GM21737 (cell line): ENCODE measurements around the gene SIX6.
"Not testable (repeated sequence)": the region's sequence is repeated elsewhere in the genome, so short reads cannot be mapped to it uniquely, and the experiment has no call there.

Experiments used
- ATAC-seq: cut with Tn5 transposase; IDR thresholded peaks from one replicate; pipeline ENCODE4 v1.9.1; 2021; ENCODE audit warnings: mild to moderate bottlenecking, moderate library complexity; ENCODE audit not compliant: unreplicated experiment

The SIX6 gene

DNA sequence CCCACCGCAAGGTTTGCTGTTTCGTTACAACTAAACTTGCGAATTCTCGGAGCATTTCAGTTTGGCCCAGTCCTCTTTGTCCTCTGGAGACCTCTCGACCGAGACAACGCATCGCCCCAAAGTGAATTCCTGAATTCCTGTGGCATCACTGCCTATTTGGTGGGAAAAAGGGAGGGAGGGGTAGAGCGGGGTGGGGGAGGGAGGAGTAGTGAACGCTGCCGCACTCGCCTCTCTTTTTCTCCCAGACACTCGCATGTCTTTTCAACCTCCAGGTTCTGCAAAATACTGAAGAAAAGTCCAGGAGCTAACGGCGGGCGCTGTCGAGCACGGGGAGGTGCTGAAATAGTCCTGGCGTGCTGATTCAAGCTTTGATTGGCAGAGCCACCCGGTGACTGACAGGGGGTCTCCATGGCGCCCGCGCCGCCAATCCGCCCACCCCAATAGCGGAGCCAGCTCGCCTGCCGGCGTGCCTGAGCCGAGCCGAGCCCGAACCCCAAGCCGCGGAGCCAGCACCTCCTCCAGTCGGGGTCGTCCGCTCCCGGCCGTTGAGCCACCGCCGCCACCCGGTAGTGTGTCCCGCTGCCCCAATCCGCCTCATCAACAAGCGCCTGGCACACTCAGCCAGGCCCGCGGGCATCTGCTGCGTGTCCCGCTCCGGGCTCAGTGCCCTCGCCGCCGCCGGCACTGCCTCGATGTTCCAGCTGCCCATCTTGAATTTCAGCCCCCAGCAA, at the start of gene SIX6:
TSS of gene SIX6 (plus strand) at position 440 of the 731 bp plus-strand sequence. CDS start at position 693, 253 bp downstream.
- no peak for ATAC-seq

- not testable (repeated sequence) for ATAC-seq
These were observed 28.7 kb upstream of the SIX6 start for GRCh38 chr14:60480248-60480647.

DNA sequence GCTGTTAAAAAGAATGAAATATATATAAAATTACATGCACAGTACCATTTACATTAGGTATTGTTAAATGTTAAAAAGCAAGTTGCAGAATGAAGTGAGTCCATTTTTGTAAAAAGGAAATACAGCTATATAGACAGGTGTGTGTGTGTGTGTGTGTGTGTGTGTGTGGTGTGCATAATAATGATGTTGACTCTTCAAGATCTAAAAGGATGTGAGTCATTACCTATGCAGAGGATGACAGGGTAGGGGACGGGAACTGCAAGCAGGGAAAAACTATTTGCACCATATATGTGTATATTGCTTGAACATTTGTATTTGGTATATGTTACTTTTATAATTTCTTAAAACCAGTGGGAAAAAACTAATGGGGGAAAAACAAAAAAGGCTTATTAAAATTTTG, 26.2 kb upstream of the SIX6 start:
- no peak for ATAC-seq

DNA sequence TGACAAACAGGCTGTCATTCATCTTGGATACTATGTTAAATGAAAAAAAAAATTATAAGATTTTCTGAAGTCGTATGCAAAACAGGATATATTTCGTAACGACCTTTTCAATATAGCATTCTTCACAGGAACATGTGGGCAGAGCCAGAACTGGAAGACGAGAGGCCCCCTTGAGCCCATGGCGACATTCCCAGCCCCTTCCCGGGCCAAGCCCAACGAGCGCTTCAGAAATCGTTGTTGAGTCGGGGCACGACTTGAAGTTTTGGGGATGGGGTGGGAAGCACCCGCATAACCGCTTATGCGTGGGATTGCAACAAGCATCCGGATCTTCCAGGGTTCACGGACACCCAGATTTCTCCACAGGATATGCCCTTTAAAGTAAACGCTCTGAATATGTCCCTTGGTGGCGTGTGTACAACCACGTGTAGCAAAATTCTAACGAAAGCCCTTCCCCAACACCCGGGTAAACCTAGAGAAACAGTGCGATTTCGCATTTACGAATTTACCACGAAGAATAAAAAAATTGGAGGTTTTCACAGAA, 23.8 kb upstream of the SIX6 start:
- no peak for ATAC-seq

GRCh38 chr14:60485598-60486251, 23.2 kb upstream of the SIX6 start, which contains the start of gene C14orf39:
Gene C14orf39, minus strand, starts transcription at chr14:60486063. Its CDS starts 985 bp downstream, at chr14:60485078.
- ATAC-seq = no peak

DNA sequence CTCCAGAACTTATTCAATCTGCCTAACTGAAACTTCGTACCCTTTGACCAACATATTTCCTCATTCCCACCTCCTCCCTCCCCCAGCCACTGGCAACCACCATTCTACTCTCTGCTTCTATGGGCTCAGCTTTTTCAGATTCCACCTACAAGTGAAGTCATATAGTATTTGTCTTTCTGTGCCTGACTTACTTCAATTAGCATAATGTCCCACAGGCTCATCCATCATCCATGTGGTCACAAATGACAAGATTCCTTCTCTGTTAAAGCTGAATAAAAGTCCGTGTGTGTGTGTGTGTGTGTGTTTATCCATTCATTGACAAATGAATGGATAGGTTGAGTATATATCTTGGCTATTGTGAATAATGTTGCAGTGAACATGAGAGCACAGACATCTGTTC, 21.7 kb upstream of the SIX6 start:
- no peak for ATAC-seq

DNA sequence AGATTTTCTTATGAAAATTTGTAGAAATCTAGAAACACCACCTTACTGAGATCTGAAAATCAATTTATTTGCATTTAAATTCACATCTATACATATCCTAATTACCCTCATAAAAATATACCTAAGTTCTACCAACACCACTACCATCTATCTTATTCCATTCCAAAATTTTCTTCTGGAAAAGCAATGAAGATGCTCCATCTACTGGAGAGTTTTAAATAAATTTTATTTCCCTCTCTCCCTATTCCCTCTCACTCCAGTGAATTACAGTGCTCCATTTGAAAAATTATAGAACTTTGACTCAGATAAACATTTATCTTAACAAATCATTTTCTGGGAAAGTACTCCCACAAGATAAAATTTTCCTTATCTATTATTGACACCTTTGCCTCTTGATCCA, 20.8 kb upstream of the SIX6 start:
- no peak for ATAC-seq

GRCh38 chr14:60490270-60490669, 18.7 kb upstream of the SIX6 start:
- ATAC-seq = no peak

DNA sequence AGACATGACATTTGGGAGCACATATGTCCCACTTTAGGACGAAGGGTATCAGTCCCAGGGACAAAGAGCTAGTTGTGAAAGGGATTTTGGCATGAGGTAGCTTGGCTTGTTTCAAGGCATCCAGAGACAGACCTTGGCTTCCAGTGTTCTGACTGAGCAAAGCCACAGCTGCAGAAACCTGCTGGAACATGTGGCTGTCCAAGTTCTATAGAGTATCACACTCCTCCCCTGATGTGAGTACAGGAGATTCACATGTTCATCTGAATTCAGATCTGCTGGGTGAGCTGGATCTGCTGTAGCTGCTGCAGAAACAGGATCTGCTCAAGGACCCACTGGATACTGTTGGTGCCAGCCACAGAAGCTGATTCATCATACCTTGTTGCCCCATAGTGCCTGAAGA, 13.0 kb upstream of the SIX6 start:
- no peak for ATAC-seq

GRCh38 chr14:60502541-60502940, 6.4 kb upstream of the SIX6 start:
- no peak for ATAC-seq

- ATAC-seq = no peak
These were observed 3.5 kb upstream of the SIX6 start for GRCh38 chr14:60505448-60505847.

DNA sequence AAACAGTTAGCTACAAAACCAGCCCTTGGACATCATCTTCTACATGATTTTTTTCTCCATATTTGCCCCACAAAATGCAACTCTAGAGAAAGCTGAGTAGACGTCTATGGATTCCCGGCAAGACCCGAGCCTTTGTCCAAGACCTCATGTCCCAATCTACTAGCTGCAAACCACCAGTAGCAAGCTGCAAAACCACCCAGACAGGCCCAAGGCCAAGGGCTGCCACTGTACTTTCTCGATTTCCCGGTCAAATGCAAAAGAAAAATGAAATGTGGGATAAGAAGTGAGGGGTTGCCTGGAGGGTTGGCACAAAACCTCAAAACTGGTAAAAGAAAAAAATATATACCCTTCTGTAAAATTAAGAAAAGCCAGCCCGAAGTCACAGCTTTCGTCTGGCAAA, 2.9 kb upstream of the SIX6 start:
- ATAC-seq = no peak

GRCh38 chr14:60506462-60506984, 2.4 kb upstream of the SIX6 start:
- no peak for ATAC-seq

DNA sequence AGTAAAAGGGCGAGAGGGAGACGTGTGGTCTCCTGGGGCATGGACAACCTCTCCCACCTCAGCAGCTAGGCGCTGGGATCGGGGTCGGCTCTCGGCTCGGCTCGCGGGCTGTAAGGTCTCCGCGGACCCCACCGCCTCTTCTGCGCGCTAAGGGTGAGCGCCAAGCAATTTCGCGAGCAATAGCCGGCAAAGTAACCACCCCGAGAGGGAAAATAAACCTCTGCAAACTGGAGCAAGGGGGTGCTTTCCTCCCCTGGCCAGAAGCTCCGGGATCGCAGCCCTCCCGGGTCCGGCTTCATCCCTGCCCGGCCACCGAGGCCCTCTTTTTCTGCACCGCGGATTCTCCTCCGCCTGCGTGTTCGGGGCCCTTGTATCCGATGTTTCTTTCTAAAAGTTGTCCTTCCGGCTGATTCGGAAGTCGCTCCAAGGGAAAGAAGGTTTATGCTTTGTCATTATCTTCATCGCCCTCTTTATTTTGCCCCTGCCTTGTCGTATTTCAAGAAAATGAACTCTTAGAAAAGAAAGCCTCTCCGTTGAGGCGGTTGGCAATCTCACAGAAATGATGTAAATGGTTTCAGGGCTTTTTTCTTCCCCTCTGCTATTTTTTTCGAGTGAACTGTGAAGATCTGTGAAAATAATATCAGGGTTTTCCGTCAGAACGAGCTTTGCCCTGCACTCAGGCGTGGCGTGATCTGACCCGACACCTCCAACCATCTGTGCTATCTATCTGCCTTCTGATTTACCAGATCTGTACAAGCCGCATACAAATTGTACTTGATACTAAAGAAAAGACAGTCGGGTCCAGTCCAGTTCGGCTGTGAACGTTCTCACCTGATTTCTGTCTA, 1.7 kb upstream of the SIX6 start:
- ATAC-seq = no peak

DNA sequence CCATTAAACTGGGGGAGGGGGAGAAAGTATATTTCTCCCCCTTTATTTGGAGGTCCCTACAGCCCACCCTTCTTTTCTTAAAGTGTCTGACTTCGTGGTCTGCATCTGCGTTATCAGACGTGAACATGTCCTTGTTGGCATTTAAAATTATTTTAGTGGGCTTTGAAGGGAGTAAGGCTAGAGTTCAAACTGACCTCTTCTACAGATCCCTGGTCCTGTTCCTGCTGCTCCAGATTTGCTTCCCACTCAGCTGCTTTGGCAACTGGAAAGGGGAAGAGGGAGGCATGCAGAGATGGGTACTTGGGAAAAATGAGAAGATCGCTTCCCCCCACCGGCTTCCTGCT, 611 bp upstream of the SIX6 start:
- no peak for ATAC-seq

DNA sequence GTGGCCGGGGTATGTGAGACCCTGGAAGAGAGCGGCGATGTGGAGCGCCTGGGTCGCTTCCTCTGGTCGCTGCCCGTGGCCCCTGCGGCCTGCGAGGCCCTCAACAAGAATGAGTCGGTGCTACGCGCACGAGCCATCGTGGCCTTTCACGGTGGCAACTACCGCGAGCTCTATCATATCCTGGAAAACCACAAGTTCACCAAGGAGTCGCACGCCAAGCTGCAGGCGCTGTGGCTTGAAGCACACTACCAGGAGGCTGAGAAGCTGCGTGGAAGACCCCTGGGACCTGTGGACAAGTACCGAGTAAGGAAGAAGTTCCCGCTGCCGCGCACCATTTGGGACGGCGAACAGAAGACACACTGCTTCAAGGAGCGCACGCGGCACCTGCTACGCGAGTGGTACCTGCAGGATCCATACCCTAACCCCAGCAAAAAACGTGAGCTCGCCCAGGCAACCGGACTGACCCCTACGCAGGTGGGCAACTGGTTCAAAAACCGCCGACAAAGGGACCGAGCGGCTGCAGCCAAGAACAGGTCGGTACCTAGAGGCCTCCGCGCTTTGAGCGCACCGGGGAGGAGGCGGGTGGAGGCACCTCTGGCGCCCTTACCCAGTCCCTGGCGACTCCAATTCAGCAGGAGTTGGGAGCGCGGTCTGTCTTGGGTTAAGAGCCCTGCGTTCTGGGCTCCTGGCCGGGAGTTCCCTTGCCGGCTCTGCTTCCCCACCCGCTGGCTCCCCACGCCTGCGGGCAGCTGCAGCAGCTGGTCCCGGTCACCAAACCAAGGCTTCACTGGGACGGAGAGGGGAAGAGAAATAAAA, 700 bp downstream of the SIX6 start:
- no peak for ATAC-seq

DNA sequence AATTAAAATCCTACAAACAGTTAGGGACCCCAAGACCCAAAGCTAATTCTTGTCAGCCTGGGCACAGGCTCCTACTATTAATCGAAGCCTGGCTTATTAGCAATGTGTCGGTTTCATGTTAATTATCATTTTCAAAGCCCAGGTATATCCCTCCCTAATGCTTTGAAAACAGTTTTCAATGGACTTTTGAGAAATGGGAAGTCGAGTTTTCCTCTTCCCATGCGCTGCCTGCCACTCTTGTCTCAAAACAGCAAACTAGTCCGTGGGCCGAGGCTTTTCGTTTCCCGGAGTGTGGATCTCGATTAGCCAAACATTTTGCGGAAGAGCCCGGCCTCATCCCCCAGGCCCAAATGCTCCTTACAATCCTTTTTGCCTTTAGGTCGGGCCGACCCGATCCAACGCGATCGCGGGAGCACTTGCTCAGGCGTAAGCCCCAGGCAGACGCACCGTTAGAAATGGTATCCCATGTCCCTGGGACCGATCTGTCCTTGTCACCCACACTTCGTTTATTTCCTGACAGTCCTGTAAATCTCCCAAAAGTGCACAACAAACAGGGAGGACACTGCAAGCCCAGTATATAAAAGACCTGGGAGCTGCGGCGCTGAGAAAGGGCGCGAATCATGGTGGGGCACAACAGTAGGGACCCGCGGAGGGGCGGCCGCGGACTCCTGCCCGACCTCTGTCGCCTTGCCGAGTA, 1.5 kb downstream of the SIX6 start:
- no peak for ATAC-seq

GRCh38 chr14:60510951-60511599, 2.1 kb downstream of the SIX6 start:
- ATAC-seq = no peak

DNA sequence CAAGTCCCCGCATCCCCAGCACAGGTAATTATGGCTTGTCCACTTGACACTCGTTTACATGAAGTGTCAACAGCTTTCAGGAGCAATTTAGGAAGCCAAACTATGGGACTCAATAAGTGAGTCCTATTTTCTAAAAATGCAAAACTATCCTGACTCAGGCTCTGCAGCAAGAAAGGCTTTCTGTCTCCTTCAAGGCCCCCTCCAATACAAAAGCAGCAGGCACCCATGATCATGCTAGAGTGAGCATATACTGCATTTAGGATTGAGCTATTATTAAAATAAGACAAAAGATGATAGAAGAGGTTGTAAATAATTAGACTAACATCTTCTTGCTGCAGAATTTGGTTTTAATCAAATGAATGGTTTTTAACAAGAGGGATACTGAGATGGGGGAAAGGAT, 3.2 kb downstream of the SIX6 start:
- no peak for ATAC-seq
